Thyroid gland (tissue), 4 donors: Measurements from ENCODE around the gene GDPD4.

ENCODE experiments used
- CTCF ChIP-seq, 6 experiments: fragments of 200-600 bp in 3 of 6; fragments of 450-650 bp in 3 of 6; sonication (generic) in 3 of 6; IDR thresholded peaks; one replicate each; pipeline ENCODE4 v1.5.1; 2016 to 2019; ENCODE audit warnings: antibody characterized with exemption in 6 of 6, mild to moderate bottlenecking in 2 of 6, inconsistent platforms in 1 of 6, moderate library complexity in 1 of 6
- POLR2A ChIP-seq, 2 donors: fragments of 450-650 bp; IDR thresholded peaks; one replicate each; pipeline ENCODE4 v1.6.1; 2017; ENCODE audit warnings: antibody characterized with exemption in 2 of 2, mild to moderate bottlenecking in 2 of 2, moderate library complexity in 1 of 2

DNA sequence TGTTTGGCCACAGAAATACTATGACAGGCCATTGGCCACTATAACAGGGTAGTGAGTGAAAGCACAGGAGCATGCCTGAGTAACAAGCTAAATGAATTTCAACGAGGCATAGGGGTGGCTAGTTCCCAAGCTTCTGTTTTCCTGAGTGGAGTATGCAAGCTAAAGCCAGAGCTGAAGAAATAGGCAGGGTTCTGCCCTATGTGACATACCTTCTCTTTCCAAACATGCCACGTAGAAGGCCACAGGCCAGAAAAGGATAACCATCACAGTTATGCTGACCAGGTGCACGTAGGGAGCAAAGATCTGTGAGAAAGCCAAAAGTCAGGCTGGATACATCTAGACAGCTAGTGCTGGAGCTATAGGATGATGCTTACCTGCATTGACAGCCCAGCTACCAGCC, 30.6 kb downstream of the GDPD4 start:
- TF ChIP-seq CTCF (IDR thresholded peaks at IDR 0.05) = no peak
- no peak for TF ChIP-seq POLR2A (IDR thresholded peaks at IDR 0.05)
